Renal pelvis (tissue), 4 donors: Measurements from ENCODE around the gene LDLRAD4. TPM values are rescaled to one million over a fixed set of nuclear protein-coding genes. Genes with fewer than 3 reads are reported as not detected.
"Not testable (repeated sequence)": the region's sequence is repeated elsewhere in the genome, so short reads cannot be mapped to it uniquely, and the experiment has no call there.

Experiments used
- DNase-seq: peaks from one replicate; pipeline ENCODE4 v3.0.0-alpha.2; 2013
- polyA plus RNA-seq, 3 donors: library from polyadenylated mRNA; unstranded; fragments of 120-200 nt; gene quantifications; one replicate each; pipeline ENCODE4 v1.2.1, GENCODE V29; 2013; ENCODE audit not compliant: insufficient read length in 3 of 3

The LDLRAD4 gene
- polyA plus RNA-seq, 3 donors = 9.0 to 11.3 (median 10.6) TPM

DNA sequence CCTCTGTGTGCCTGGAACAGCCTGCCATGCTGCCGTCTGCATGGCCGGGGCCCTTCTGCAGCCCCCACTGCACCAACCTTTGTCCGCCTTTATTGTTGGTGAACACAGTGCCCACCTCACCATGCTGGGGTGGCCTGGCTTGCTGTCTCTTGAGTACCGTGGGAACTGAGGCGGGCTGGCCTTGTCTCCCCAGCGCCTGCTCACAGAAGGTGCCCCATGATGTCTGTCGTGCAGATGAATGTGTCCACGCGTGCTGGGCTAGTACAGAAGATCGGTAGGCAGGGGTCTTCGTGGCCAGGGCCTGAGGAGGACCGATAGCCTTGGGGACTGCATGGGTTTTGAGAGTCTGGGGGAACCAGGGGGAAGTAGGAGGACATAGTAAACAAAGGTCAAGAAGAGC, 242.4 kb downstream of the LDLRAD4 start:
- no peak for DNase-seq

DNA sequence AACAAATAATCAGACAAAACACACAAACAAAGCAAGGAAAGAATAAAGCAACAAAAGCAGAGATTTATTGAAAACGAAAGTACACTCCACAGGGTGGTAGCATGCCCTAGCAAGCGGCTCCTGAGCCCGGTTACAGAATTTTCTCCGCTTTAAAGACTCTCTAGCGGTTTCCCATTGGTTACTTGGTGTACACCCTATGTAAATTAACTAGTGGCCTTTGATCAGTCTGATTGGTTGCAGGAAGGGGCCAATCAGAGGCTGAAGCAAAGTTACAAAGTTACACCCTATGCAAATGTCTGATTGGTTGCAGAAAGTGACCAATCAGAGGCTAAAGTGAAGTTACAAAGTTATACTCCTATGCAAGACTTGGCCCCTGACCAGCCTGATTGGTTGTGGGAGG, 242.9 kb downstream of the LDLRAD4 start:
- DNase-seq = no peak

DNA sequence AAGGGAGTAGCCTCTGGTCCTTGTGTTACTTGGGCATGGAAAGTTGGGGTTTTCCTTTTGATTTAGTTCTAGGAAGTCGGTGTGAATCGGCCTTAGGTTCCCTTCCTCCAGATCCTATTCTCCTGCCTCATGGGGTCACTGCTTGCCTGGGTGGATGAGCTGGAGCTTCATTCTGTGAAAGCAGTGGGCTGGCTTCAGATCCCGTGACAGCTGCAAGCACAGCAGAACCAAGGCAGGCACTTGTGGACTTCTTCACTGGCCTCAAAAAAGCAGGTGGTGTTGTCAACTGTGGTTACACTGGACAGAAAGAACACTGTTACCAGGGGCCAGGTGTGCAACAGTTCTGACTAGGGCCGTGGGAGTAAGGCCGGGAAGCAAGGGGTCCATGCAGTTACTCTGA, 243.4 kb downstream of the LDLRAD4 start:
- no peak for DNase-seq

DNA sequence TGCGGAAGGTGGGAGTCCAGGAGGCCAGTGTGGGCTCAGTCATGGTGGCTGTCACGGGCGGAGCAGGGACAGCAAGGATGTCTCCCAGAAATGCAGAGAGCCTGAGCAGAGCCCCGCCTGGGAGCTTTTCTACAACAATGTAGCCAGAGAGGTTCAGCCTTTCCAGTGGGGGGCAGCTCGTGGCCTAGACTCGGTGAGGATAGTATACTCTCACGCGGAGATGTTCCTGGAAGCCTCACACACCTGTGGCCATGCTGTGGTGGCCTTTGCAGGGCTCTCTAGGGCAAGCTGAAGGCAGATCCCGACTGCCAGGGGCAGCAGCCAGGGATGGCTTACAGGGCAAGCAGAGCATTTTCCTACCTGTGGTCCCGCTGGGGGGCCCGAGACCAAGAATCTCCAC, 244.1 kb downstream of the LDLRAD4 start:
- no peak for DNase-seq

DNA sequence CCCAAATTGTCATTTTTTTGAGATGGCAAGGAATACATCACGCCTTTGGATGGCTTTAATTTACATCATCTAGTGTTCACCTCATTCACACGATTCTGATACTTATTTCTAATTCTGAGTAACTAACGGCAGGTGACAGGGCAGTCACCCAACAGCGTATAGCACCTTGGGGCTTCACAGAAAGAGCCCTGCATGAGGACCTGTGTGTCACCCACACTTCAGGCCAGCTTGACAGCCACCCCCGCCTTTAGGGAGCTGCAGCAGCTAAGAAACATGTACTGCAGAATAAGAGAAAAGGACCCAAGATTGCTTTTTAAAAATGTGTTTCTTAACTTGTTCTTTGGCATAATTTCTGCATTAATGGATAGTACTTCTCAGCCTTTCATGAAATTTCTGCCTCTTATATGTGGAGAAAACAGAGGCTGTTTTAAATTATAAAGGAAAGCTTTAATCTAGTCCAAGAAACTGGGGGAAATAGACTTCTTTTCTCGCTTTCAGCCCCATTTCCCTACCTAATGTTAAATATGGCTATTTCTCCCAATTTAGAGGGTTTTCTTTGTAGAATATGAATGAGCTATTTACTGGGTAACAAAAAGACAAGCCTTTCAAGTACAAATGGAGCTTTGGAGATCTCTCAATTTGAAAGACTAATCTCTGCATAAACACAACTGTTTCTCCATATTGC, 245.1 kb downstream of the LDLRAD4 start:
- no peak for DNase-seq

DNA sequence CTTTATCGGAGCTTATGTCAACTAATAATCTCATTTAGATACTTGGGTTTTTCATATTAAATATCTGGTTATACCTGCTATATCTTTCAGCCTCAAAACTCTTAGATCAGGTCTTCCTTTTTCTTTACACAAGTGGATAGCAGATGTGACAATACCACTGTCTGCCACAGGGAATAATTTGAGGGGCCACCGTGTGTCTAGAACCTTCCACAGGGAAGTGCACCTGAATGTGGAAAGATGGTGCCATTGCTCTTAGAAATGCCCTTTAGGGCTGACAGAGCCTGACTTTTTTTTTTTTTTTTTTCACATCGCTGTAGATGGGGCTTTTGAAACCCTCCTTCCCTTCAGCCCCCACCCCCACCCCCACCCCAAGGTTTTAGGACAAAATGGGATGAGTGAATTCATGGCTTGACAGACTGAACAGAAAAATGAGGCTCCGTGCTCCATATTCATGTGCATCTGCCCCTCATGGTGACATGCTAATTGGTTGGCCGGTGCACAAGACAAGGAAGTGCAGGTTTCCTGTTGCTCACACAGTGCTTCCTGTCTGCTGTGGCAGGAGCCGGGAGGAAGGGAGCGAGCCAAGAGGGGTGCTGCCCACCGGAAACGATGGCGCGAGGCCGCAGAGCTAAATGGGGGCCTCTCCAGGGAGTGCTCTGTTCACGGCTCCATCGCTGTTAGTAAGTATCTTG, 246.0 kb downstream of the LDLRAD4 start:
- no peak for DNase-seq

DNA sequence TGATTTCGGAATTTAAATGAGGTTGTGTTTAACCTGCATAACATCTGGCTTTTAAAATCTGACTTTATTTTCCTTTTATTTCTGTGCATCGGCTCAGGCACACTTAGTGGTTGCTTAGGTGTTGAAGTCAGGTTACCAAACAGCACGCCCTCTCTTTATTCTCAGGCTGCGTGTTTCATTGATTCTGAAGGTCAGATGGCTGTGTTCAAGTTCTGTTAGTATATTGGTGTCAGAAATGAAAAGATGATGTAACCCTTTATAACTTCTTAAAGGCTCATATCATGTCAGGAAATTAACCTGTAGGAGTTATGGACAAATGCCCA, 246.5 kb downstream of the LDLRAD4 start:
- no peak for DNase-seq

DNA sequence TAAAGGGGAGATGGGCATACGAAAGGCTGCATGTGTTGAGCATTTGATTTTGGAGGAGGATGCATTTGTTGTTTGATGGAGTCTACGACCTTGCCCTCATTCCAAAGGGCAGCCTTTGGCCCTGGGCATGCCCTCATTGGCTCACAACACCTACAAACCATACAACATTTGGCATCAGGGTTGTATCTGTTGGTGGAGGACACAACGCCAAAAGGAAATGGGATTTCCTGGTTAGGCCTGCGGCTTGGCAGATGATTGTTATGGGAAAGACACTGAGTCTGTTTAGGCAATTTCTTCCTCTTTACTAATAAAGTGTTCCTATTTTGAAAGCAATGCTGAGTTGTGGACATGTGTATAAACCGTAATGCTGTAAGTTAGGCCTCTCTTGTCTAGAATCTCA, 246.9 kb downstream of the LDLRAD4 start:
- no peak for DNase-seq

DNA sequence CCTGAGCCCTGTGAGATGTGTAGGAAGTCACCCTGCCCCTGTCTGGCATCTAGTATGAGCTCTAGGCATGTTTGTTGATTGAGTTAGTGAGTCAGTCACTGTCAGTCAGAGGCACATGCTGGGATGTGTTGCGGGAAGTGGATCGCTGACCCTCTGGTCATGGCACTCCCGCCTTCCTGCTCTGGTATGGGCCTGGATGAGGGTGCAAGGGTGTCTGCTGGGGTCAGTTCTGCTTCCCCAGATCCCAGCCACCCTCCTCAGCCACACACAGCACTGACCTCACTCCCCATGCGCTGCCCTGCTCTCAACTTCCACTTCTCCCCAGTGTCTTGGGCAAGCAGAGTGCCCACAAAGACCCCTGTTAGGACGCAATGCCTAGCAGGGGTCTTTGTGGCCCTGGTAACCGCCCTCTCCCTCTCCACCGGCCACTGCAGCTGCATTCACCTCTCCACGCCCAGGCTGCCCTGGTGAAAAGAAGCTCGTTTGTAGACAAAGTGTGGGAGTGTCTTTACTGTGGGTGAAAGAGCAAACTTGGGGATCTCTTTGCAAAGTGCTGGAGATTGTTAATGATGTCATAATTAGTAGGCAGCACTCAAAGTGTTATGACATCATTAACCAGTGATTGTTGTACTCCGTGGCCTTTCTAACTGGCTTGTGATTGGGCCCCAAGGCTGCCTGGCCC, 252.1 kb downstream of the LDLRAD4 start:
- DNase-seq = no peak

DNA sequence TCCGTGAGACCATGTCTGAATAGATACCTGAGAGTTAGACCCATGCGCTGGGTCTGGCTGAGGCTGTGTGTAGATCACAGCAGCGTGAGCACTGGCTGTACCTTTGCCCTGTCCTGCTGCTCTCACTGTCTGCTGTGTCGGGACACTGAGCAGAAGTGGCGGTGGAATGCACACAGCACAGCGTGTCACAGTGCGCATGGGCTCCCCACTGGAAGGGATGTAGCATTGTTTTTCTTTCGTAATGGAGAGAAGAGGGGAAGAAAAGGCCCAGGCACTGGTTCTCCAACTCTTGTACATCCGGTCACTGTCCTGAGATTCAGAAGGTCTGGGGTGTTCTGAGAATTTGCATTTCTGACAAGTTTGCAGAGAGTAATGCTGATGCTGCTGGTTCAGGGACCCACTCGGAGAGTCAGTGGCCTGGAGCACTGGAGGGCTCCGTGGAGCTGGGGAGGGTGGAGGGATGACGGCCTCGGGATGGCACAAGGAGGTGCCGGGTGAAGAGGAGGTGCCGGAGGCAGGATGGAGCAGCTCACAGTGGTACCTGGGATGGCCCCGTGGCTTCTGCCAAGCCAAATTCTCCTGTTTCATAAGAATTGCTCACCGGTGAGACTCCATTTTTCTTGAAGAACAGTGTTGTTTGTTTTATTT, 252.8 kb downstream of the LDLRAD4 start:
- DNase-seq = no peak

DNA sequence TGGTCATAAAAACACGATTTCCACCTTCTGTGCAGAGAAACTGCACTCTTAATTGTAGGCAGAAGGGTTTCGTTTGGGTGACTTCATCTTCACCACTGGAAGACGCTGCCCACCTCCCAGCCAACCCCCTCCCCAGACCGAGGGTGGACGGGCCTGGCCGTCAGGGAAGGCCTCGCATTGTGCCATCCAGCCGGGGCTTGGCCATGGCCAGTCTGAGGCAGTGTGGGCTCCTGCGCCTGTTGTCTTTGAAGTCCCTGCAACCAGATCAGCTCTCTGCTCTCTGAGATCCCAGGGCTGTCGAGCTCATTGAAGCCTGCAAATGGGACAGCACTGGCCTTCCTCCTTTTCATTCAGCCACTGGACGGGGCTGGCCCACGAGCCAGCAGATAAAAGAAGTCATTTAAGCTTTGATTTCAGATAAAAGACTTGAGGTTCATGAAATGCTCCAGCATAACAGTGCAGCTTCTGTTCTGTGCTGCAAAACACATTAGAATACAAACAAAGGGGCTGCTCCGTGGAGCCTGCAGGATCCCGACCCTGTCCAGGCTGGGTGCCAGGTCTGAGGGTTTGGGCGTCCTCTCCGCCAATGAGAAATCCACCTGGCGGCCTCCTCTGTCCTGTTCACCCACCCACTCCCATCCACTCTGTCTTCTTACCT, 253.5 kb downstream of the LDLRAD4 start:
- DNase-seq = no peak

DNA sequence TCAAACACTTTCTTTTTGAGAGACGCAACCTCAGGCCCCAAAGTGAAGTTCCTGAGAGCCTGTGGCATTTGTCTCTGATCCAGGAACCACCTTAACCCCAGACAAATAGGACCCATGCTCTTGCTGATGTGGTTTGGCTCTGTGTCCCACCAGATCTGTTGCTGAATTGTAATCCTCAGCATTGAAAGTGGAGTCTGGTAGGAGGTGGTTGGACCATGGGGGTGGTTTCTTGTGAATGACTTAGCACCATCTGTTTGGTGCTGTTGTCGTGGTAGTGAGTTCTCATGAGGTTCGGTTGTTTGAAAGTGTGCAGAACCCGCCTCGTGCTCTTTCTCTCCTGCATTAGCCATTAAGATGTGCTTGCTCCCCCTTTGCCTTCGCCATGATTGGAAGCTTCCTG, 255.2 kb downstream of the LDLRAD4 start:
- DNase-seq = no peak

DNA sequence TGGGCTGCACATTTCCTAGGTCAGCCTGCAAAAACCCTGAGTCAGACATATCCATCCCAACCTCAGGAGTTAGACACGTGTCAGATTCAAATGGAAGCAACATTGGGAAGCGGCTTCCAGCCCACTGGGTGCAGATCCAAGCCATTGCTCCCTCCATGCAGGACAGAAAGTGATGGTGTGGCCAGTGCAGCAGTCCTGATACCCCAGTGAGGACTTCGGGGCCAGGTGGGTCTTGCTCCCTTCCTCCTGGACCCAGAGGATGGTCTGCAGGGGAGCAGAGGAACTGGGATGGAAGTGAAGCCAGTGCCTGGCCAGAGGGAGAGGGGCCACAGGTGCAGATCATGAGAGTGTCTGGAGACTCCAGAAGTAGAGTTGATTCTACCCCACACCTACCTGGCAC, 255.8 kb downstream of the LDLRAD4 start:
- DNase-seq = no peak

DNA sequence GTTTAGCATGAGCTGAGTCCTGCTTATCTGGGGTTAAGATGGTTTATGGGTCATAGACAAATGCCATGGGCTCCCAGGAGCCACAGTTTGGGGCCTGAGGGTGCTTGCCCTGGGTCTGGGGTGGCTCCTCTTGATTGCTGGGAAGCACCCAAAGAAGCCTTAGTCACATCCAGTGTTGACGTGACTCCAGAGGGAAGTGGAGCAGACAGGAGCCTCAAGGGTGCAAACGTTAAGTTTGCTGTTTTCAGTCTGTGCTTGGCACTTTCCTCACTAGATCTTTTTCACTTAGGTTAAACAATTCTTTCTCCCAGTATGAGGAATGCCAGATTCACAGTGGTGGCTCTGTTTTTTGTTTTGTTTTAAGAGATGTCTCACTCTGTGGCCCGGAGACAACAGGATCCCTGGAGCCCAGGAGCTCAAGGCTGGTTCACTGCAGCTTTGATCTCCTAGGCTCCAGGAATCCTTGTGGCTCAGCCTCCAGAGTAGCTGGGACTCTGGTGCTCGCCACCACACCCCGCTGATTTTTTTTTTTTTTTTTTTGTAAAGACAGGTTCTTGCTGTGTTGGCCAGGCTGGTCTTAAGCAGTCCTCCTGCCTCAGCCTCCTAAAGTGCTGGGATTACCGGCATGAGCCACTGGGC, 256.5 kb downstream of the LDLRAD4 start:
- DNase-seq = no peak

DNA sequence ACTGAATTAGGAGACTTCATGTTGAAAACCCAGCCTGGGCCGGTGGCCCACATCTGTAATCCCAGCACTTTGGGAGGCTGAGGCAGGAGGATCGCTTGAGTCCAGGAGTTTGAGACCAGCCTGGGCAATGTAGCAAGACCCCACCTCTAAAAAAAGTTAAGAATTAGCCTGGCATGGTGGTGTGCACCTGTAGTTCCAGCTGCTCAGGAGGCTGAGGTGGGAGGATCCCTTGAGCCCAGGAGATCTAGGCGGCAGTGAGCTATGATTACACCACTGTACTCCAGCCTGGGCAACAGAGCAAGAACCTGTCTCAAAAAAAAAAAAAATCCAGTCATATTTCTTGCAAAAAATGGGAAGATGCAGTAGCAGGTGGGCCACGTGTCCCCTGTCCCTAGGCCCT, 257.8 kb downstream of the LDLRAD4 start:
- DNase-seq = not testable (repeated sequence)

DNA sequence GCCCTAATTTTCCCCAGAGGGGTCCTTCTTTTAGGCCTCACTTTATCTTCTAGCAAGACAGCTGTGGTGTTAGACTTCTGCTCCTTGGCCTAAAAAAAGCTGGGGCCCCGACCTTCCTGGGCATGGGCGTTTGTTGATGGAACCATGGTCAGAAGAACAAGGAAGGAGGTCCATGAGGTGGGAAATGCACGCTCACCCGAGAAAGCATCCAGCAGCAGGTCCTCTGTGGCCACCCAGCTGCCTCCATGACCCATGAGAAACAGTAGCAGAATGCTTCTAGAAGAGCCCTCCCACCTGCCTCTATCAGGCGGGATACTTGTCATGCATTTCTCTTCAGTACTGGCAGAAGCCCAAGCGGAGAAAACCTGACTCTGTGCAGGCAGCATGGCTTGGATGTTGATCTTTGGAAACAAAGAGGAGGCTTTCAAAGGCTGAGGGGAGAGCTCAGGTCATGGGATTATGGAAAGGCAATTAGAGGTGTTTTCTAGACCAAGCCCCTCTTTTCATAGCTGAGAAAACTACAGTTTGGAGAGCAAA, 258.7 kb downstream of the LDLRAD4 start:
- DNase-seq = no peak

DNA sequence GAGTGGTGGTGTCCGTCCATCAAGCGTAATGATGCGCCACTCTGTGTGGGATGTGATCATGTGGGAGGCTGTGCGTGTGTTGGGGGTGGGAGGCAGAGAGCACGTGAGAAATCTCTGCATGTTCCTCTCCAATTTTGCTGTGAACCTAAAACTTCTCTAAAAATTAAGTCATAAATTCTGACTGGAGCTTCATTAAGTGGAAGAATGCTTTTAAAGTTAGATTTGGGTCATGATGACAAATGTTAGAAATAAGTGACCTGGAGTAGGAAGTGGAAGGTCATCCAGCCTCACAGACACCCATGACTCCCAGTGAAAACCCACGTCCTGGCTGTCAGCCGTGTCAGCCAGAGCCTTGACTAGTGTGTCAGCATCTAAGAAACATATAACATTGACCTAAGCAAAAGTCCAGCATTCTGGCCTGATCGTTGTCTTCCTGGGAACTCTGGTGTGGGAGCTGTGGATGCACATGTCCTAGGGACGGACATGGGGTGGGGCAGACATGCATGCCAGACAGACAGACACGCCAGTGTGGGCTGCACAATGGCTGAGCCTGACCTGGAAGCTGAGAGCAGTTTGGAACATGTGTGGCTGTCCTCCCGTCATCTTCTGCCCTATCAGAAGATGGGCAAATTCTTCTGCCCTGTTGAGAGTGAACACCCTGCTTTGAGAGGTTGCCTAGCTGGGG, 262.2 kb downstream of the LDLRAD4 start:
- DNase-seq = no peak

DNA sequence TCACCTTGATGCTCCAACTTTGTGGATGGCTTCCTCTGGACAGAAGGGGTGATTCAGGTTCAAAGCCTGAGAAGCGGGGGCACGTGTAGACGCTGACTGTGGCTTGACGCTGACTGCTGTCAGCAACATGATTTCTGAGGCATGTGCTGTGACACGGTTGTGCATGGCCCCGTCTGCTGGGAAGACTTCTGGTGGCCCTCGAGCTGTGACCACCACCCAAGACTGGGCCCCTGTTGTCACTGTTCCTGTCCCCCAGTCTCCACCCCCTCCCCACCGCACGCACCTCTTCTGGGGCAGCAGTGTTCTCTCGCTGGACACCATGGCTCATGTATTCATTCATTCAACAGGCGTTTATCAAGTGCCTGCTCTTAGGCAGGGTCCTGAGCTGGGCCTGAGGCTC, 262.8 kb downstream of the LDLRAD4 start:
- no peak for DNase-seq

DNA sequence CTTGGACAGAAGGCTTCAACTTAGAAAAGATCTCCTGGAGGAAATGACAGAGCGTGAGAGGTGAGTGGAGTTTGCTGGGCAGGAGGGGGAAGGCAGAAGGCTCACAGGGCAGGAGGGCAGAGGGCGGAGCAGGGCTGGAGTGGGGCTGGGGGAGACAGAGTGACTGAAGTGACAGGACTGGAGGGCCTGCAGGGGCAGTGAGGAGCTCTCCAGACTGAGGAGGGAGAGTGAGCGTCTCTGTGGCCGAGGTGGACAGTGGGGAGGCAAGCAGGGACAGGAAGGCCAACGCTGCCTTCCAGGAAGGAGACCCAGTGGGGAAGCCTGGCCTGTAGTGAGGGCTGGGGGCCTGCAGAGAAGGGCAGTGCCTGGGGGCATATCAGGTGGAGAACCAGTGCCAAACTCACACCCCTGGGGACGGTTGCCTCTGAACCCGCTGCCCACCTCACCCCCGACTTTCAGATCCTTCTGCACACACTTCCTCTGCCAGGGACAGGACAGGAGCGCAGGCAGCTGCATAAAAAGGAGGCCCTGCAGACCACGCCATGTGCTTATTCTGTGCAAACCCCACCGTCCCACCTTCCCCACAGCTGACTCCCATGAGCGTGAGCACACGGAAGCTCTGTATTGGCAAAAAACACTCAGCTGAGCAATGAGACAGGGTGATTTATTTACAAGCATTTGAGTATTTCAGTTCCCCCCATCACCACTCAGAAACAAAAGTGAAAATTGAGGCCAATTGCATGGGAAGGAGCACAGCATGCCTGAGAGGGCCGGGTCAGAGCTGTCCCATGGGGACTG, 263.5 kb downstream of the LDLRAD4 start:
- DNase-seq = no peak

DNA sequence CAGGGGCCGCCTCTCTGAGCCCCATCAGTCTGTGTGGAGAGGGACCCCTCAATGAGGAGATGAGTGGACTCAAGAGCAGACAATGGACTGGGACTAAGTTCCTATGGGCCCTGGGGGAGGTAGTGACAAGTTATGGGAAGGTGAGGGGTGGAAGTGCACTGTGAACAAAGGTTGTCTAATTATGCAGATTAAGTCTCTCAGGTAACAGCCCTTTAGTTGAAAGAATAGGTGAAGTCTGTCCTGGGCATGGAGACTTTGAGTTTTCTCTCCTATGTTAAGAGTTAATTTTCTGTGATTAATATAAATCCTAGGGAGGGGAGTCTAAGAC, 264.0 kb downstream of the LDLRAD4 start:
- DNase-seq = no peak
